HG03565 (cell line): ENCODE measurements around the gene TCF21.
A peak's percentile ranks its signal among the peaks of the same experiment; 100 is the strongest.
"Not testable (repeated sequence)": the region's sequence is repeated elsewhere in the genome, so short reads cannot be mapped to it uniquely, and the experiment has no call there.

Experiments used
- ATAC-seq: cut with Tn5 transposase; IDR thresholded peaks from one replicate; pipeline ENCODE4 v1.9.1; 2021; ENCODE audit warnings: mild to moderate bottlenecking, moderate library complexity; ENCODE audit not compliant: unreplicated experiment

The TCF21 gene

DNA sequence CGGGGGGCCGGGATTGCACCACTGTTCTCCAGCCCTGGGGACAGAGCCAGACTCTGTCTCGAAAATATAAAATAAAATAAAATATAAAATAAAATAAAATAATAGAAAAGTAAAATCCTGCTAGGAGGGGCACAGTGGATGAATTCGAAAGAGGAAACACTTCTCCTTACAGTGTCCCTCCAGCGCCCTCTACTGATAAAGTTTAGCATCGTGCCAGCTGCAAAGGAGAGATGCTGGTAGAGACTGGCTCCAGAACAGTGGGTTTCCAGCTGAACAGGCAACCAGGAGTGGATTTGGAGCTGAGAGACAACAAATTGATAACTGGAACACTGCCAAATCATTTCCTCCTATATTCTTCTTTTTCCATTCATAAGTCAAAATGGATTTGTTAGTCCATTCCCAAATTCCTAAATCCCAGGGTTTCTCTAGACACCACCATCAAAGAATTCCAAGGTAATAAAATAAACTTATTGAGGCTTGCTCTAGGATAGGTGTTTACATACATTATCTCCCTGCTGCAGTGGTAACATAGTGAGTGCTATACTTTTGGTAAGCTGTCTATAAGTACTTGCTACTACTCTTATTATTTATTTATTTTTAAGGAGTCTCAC is 32.4 kb downstream of the TCF21 start:
- peak; percentile 39 for ATAC-seq

DNA sequence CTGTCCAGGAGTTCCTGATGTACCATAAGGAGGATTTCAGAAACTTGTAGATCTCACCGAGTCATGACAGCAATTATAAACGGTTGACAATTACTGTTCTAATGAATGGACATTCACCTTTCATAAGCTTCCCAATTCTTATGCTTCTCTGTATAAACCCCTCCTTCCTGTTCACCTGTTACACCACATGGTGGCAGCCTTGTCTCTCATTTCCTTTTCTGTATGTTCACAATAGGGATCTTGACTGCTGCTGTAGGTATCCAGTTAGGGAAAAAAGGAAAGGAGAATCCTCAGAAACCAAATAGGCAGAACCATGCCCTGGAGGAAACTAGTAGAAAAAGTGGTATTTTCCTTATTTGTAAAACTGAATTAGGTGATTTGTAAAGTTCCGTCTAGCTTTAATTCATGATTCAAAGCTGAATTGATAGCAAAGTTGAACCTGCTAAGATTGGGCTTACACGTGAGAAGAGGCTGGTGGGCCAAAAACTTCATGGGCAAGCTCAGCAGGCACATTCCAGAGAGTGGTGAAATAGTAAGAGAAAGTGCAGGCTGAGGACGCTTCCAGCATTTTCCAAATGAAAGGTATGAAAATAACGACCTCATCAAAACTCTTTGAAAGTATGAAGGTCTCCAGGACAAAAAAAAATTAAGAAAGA is 35.2 kb downstream of the TCF21 start:
- peak; percentile 76 for ATAC-seq

DNA sequence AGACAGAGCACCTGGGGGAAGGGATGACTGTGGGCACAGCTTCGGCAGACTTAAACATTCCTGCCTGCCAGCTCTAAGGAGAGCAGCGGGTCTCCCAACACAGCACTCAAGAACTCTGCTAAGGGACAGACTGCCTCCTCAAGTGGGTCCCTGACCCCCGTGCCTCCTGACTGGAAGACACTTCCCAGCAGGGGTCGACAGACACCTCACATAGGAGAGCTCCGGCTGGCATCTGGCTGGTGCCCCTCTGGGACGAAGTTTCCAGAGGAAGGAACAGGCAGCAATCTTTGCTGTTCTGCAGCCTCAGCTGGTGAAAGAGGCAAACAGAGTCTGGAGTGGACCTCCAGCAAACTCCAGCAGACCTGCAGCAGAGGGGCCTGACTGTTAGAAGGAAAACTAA is 42.3 kb downstream of the TCF21 start:
- ATAC-seq = not testable (repeated sequence)

DNA sequence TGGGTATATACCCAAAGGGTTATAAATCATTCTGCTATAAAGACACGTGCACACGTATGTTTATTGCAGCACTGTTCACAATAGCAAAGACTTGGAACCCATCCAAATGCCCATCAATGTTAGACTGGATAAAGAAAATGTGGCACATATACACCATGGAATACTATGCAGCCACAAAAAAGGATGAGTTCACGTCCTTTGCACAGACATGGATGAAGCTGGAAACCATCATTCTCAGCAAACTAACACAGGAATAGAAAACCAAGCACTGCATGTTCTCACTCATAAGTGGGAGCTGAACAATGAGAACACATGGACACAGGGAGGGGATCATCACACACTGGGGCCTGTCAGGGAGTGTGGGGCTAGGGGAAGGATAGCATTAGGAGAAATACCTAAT is 47.4 kb downstream of the TCF21 start:
- not testable (repeated sequence) for ATAC-seq

DNA sequence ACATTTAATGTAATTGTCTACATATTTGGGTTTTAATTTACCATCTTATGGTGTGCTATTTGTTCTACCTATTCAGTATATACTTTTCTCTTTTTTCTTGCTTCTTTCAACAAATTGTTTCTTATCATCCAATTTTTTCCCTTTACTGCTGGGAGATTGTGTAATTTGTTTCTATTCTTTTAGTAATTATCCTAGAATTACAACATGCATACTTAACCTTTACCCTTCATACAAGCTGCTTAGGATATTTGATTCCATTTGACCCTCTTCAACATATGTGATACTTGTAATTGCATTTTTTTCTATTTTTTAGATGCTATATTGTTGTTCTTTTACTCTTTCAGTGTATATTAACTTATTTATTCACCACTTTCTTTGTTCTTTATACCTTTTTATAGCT is 49.0 kb downstream of the TCF21 start:
- no peak for ATAC-seq

DNA sequence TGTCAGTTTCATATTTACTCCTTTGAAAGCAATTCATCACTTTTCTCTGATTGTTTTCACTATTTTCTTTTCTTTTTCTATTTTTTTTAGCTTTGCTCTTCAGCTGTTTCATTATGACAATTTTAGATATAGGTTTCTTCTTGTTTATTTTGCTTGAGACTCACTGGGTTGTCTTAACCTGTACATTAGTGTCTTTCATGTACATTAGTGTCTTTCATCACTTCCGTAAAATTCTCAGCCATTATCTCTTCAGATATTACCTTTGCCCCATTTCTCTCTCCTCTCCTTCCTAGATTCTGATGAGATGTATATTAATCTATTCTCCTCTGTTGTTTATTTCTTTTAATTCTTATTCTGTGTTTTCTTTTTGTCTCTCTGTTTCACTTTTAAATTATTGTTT is 49.6 kb downstream of the TCF21 start:
- ATAC-seq = no peak

DNA sequence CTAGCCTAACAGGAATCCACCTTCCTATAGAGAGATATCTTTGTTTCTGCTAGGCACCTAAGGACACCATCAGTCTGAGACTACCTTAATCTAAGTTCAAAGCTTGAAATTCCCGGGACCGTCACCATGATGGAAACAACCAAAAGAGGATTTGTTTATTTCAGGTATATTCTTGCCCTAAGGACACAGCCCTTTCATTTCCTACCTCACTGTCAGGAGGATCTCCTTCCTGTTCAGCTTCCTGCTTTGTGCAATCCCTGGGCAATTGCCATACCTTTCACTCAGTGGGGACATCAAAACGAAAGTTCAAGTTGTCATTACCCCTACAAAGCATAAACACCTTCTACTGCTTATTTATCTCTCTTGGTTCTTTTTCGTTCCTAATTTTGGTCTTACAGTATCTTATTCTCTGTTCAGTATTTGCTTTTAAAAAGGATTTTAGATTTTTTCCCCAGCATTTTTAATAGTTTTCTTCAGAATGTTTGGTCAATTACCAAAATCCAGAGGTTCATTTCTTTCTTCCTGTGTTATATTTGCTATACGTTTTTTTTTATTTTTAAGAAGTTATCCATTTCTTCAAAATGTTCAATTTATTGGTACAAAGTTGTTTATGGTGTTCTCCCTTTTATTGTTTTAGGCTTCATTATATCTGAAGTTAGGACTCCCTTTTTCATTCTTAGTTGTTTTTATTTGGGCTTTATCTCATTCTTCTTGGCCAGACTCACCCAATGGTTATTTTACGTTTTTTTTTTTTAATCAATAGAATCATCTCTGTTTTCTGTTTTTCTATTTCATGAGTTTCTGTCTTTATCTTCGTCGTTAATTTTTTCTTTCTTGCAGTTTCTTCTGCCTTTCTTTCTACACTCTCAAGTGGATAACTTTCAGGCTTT is 51.1 kb downstream of the TCF21 start:
- ATAC-seq = no peak
